GM21515 (cell line): ENCODE measurements around the gene COL13A1.

Experiments used
- ATAC-seq: cut with Tn5 transposase; IDR thresholded peaks from one replicate; pipeline ENCODE4 v1.9.1; 2021; ENCODE audit not compliant: unreplicated experiment

The COL13A1 gene

DNA sequence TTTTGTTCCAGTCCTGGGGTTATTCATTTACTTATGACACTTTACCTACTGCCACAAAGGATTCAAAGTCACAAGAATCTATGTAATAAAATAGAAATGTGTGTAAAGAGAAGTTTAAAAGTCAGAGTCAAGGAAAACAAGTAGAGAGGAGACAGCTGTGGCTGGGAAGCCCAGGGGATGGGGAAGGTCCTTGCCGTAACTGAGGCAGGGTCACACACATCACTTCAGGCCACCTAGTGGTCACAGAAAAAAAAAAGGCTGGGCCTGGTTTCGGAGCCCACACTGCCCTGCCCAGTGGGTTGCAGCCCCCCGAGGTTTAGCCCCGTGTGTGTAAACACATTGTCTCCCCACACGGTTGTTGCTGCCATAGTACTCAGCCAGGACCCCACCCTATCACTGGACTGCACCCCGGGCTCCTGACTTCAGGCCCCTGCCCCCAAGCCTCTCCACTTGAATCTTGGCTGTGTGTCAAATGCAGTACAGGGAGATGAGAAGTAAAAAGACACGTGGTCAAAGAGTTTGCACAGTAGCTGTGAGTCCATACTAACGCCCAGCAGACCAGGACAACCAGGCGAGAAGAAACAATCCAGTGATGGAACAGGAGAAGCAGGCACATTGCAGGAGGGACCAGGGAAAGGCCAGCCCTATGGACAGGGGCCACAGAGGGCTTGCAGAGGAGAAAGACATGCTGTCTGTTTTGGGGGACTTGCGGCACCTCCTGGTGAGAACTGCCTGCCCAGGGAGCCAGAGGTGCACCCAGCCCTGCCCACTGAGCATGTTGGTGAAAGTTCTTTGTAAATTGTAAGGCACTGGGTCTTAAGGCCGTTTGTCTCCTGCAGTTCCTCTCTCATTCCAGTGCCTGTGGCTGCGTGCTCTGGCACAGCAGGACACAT, 159.5 kb downstream of the COL13A1 start:
- ATAC-seq = no peak

DNA sequence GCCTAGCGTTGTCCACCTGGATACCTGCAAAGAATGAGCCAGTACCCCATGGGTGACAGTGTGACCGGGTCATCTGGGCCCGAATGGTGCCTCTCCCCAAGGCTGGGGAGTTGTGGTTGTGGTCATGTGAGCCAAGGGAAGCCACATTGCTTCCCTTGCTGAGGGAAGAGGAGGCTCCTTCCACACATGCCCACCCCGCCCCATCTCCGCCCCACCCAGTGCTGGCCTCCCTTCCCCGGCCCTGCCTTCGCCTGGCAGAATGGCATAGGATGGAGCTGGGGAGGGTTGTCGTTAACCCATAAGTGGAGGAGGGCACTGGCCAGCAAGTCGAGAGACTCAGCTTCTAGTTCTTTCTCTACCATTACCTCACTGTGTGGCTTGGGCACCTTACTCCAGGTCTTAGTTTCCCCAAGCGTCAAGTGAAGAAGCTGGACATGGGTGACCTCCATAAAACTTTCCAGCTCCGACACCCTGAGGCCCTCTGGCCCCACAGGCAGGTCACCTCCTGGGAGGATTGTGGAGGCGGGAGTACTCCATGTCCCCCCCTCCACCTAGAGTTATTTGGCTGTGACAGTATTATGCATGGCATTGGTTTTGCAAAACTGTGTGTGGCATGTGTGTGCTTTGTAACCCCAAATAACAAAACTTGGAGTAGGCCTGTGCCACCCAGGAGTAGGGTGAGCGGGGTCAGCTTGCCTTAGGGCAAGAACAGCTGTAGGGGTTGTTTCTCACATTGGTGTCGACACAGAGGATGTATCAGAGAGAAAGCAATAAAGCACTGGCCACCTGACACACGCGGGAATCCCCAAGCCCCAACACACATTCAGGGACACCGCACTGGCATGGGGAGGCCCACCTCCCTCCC, 160.4 kb downstream of the COL13A1 start:
- no peak for ATAC-seq

DNA sequence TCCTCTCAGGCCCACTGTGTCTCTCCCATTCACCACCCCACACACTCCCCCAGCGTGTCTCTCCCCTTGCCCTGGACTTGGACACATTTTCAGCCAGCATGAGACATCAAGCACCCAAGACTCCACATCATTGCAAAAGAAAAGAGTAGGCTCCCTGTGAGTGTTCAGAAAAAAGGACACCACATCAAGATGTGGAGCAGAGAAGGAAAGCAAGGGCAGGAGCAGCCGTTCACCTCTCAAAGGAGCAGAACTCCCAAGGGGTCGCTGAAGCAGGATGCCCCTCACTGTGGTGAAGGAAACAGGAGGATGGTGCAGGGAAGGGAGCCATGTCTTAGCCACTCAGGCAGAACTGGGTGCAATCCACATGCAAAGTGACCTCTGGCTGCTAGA, 161.0 kb downstream of the COL13A1 start:
- ATAC-seq = no peak

DNA sequence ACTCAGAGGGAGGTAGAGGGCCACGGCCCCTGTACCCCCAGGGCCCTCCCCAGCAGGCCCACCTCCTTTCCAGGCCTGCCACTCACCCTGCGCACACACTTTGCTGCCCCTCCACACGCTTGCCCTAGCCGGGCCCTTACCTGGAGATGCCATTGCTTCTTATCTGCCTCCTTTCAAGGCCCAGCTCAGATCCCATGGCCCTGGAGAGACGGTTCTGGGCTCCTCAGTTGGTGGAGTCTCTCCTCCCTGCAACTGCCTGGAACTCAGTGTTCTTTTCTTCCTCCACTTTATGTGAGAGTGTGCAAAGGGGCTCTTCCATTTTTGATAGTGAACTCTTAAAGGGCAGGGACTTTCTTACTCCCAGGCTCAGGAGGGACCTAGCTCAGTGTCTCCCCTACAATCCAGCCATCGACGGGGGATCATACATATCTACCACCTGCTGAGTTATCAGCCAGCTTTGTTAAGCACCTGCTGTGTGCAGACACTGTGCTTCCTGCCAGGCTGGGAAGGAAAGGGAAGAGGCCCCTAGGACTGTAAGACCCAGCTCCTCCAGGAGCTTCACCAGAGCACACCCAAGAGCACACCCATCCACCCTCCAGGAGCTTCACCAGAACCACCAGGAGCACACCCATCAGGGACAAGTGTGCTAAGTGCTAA, 161.6 kb downstream of the COL13A1 start:
- no peak for ATAC-seq

DNA sequence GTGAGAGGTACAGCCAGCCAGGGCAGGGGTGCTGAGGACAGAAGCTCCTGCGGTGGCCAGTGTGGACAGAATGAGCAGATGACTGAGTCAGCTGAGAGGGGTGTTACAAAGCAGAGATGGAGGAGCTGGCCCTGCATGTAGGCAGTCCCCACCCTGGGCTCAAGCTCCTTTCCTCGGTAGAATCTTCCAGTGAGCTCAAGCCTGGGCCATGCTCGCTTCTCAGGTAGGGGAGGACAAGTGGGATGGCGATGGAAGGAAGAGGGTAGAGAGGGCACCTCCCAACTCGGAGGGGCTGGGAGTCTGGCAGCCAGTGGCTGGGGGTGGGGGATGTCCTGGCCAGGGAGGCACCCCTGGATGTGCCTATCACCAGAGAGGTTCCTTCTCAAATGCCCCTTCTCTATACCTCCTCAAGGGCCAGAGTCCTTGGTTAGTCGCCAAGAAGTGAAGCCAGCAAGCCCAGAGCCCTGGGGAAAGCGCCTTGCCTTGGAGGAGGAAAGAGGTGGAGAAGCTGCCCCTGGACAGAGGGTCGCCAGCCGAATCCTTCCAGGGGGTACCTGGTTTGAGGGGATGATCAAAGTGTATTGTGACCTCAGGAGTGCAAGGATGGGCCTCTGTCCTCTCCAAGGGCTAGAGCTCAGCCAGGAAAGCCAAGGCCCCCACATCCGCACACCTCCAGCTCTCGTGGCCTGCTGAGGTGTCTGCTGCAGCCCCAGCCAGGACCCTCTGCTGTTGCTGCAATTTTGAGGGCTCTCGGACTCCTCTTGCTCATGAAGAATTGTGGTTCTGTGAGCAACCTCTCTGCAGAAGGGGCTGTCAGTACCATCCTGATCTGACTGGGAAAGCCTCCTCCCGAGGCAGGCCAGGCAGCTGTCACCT, 162.4 kb downstream of the COL13A1 start:
- ATAC-seq = no peak

DNA sequence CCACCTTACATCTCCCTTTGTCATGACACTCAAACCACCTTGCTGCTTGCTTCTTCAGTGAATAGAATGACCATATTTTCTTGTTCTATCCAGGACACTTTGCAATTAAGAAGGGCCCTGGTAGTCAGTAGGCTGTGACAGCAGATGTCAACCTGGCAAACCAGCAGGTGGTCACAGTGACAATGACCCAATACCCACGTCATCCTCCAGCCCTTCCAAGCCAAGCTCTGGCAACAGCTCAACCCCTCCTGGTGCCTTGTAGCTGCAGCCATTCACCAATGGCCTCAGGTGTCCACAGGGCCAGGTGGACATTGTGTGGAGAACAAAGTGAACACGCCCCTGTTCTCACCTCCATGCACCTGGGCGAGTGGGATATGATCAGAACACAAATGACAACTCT, 163.4 kb downstream of the COL13A1 start:
- ATAC-seq = no peak

DNA sequence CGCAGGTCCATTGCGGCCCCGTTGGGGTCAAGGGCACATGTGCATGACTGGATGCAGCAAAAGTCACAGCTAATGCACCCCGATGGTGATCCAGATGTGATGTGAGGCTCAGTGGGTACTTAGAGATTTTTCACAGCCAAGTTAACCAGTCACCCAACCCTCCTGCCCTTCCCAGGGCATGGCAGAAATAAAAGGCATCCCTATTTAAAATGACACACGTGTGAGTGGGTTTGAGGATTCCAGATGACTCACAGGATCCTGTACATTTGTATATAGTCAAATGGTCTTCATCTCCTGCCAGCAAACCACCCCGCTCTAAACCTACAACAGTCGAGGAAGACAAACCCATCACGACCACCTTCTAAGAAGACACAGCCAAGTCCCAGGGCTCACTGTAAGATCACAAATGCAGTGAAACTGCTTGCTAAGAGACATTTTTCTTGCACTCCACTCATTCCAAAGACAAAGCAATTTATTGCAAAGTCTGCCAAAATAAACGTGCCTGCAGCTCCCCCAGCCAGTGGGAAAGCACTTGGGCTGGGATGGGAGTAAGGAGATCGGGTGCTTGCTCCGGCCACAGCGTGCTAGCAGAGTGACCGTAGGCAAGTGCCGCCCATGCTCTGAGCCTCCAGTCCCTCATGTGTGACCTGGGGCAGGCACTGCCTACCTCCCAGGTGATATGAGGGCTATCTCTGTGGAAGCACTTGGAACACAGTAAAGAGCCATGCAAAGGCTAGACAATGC, 164.4 kb downstream of the COL13A1 start:
- ATAC-seq = no peak

DNA sequence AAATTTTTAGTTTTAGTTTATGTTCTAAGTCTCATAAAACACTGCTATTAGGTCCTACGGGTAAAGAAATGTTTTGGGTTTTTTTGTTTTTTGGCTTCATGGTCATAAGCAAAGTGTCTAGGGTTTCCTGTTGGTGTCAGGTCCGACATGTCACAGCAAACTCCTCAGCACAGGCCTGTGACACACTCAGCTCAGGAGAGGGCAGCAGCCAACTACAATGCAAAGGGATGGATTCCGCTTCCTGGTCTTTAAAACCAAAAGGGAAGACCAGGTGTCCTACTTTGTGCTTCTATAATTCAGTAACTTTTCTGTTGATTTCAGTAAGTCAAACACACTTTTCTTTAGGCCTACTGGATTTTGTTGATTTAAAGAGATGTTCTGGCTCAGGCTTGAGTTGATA, 167.1 kb downstream of the COL13A1 start:
- no peak for ATAC-seq

DNA sequence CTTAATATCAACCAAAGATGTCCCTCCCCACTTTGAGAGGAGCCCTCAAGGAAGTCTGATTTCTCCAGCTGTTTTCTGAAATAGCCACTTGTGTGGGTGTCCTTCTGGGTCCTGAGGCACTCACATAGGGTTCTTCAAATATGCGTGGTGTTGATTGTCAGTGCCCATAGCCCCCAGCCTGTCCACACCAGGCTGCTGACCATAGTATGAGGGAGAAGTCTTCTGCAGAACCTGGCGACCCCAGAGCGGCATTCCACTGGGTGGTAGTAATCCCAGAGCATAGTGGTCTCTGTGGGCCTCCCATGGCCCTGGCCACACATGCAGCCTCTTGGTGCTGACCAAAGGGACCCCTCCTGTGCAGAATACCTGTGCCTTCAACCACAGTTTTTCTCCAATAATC, 168.3 kb downstream of the COL13A1 start:
- no peak for ATAC-seq

DNA sequence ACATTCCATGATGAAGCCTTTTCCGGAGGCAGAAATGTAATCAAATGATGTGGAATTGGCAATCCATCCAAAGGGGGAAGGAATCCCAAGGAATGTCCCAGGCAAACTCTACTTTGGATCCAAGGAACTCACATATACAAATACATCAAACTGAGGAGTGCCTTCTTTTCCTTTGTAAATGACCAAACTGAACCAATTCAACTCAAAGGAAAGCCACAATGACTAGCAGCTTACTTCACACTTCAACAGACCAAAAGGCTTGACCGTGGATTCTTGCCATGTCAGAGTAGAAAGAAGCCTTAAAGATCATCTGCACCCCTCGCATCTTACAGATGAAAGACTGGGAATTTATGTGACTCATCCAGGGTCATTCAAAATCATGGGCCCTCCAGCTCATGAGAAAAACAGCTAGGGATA, 171.3 kb downstream of the COL13A1 start:
- no peak for ATAC-seq

DNA sequence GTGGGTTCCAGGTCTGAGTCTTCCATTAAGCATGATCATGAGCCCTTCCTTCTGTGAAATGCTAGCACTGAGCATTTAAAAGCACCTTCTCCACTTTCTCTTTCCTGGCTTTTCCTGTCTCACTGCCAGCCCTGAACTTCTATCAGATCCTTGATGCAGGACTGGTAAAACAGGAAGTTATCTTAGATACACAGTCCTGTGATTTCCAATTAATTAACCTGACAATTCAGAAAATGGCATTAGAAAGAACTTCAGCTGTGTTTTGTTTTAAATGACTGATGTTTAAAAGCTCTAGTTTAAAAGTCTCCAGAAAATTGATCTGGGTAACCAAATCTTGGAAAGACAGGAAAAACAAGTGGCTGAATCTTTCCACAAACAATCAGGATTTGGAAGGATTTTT, 172.0 kb downstream of the COL13A1 start:
- no peak for ATAC-seq

DNA sequence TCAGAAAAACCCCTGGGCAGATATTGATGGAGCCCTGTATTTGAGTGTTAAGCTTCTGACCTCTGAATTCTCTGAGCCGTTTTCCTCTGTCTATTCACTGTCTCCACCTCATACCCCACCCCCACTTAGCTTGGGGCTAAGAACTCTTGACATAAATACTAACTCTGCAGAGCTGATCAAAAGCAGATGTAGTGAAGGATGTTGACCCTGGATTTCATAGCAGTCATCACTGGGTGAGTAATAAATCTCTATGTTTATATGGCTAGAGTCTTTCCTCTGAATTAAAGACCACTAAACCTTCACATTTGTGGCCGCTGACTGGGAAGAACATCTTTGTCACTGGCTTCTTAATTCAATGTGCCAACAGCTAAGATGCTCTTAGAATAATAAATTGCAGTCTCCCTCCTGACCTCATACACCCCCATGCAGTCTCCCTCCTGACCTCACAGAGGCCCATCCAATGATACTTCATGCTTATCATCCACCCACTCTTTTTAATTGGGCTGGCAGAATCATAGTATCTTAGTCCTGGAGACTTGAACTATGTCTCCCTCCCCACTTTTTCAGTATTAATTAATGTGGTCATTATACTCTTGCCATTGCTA, 172.9 kb downstream of the COL13A1 start:
- no peak for ATAC-seq

DNA sequence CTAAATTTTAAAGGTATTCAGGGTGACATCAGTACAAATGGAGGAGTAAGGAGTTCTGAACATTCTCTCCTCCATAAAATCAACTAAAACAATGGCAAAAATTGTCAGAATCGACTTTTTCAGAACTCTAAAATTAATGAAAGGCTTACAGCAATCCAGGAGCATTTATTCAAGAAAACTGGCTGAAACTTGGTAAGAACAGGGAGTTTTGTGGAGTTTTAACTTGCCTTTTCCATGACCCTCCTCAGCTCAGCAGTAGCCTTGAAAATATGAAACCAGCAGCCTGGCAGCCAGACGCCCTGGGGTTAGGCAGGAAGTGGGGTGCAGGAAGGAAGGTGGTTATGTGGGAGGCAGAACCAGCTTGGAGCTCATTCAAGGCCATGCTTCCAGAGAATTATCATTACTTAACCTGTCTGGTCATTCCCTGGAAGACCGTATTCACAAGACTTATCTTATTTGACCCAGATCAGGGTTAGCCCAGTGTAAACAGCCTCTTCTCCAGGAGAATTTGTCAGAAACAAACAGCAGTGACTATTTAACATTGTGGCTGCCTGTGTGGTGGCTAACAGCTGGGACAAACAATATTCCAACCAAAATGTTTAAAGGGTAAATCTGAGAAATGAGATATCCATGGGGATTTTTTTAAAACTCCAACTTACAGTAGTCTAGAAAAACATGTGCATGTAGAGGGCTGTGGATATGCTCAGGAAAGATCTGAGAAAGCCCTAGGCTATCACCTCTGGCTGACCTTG, 175.3 kb downstream of the COL13A1 start:
- no peak for ATAC-seq

DNA sequence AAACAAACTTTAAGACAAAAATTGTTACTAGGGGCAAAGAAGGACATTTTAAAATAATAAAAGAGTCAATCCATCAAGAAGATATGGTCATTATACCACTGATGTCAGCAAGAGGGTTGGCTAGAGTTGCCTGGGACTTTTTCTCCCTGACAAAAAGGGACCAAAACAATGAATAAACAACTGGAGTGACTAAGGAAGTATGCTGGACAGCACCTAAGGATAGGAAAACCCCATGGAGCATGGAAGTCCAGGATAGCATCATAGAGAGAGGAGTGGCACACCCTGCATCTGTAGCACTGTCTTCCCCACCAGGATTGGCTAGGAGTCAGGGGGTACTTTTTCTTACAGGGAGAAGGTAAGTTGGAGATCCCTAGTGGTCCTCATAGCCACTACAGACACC, 177.5 kb downstream of the COL13A1 start:
- ATAC-seq = no peak

DNA sequence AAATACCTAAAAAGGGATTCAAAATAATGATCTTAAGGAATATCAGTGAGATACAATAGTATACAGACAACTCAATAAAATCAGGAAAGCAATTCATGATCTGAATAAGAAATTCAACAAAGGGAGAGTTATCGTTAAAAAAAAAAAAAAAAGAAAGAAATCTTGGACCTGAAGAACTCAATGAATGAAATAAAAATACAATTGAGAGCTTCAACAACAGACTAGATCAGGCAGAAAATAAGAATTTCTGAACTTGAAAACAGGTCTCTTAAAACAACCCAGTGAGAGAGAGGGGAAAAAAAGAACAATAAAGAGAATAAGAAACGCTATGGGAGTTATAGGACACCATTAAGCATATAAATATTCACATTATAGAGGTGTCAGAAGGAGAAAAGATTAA, 179.0 kb downstream of the COL13A1 start:
- no peak for ATAC-seq

DNA sequence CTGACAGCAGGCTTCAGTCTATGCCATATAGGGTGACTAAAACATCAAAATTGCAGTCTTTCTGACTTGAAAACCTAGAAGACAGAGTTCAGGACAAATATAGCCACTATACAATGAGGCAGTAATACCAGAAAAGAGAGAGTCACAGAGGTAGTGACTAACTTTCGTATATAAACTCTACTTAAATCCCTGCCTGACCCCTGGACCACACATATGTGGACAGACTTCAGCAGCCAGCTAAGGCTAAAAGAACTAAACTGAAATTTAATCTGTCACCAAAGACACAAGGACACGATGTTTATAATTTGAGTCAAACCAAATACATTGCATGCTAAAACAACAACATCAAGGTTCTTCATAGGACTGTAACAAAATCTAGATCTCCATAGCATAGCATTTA, 186.4 kb downstream of the COL13A1 start:
- no peak for ATAC-seq

DNA sequence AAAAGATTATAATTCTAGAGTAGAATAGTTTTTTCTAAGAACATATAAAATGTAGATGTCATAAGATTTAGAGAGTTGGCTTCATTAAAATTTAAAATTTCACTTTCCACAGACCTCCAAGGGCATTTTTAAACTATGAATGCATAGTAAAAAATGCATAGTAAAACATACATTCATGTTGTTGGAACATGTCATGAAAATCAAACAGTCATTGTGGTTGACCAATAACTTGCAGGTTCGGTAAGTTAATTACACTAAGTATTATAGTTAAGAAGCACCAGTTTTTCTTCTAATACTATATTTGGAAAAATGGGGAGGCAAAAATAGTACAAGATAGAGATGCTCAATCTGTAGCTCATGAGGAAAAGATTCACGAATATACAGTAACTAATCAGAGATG, 189.4 kb downstream of the COL13A1 start:
- no peak for ATAC-seq

DNA sequence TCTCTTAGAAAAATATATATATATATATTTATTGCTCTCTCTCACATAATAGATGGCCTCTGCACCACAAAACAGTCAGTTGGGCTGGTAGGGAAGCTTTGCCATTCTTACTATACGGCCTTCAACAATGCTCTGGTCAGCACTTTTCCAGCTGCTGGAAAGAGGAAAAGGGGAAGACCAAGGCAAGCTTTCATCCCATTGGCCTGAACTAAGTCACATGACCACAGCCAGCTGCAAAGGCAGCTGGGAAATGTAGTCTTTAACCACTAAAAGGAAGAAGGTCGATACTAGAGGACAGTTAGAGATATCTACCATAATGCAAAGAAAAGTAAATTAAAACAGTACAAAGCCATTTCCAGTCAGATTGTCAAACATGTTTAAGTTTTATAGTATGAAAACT, 192.6 kb downstream of the COL13A1 start:
- no peak for ATAC-seq

DNA sequence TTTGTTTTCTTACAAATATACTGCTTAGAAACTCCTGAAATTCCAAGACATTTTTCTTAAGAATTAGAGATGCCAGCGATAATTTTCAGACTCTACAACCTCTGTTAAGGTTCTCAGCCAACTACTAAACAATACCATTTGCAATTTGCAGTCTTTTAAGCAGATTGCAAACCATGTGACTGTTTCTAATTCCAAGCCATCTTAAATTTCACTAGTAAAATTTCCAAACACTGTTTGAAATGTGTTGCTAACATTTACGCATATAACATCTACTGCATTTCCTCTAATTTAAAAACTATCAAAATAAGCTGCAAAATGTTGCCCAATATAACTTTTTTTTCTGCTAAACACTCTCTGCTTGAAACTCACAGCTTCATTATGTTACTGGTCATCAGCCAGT, 194.9 kb downstream of the COL13A1 start:
- no peak for ATAC-seq
